KMS-11 (cell line): ENCODE measurements around the gene AADACL3.
"Not testable (repeated sequence)": the region's sequence is repeated elsewhere in the genome, so short reads cannot be mapped to it uniquely, and the experiment has no call there.

Source experiments
- H2AFZ ChIP-seq: fragments of 200-600 bp; sonication (generic); 2 replicates; pipeline ENCODE4 v1.6.1; 2016; ENCODE audit warnings: antibody characterized with exemption, mixed run types, low read depth
- H3K27ac ChIP-seq: fragments of 200-600 bp; sonication (generic); 2 replicates; pipeline ENCODE4 v1.6.1; 2016; ENCODE audit warnings: mild to moderate bottlenecking, mixed run types
- H3K27me3 ChIP-seq: fragments of 200-600 bp; sonication (generic); 2 replicates; pipeline ENCODE4 v1.6.1; 2017; ENCODE audit warnings: mild to moderate bottlenecking, low read depth, mixed run types, moderate library complexity; ENCODE audit not compliant: insufficient read depth
- H3K36me3 ChIP-seq: fragments of 200-600 bp; sonication (generic); 2 replicates; pipeline ENCODE4 v1.6.1; 2017; ENCODE audit warnings: mild to moderate bottlenecking, mixed run types; ENCODE audit not compliant: insufficient read depth
- H3K4me1 ChIP-seq: fragments of 200-600 bp; sonication (generic); 2 replicates; pipeline ENCODE4 v1.6.1; 2016; ENCODE audit warnings: mild to moderate bottlenecking, low read depth, mixed run types; ENCODE audit not compliant: poor library complexity, severe bottlenecking
- H3K4me2 ChIP-seq: fragments of 200-600 bp; sonication (generic); 2 replicates; pipeline ENCODE4 v1.7.0; 2016; ENCODE audit warnings: mild to moderate bottlenecking, mixed run types
- H3K4me3 ChIP-seq: fragments of 200-600 bp; sonication (generic); IDR thresholded peaks from 2 replicates; pipeline ENCODE4 v1.6.1; 2017; ENCODE audit warnings: low read depth, low read length, mixed read lengths; ENCODE audit not compliant: insufficient read depth
- H3K79me2 ChIP-seq: fragments of 200-600 bp; sonication (generic); 2 replicates; pipeline ENCODE4 v1.6.1; 2016; ENCODE audit warnings: low read depth, mixed run types; ENCODE audit not compliant: insufficient read depth
- H3K9ac ChIP-seq: fragments of 200-600 bp; sonication (generic); 2 replicates; pipeline ENCODE4 v1.6.1; 2016; ENCODE audit warnings: mild to moderate bottlenecking, mixed run types
- H4K20me1 ChIP-seq: fragments of 200-600 bp; sonication (generic); 2 replicates; pipeline ENCODE4 v1.6.1; 2016; ENCODE audit warnings: mild to moderate bottlenecking, mixed run types; ENCODE audit not compliant: insufficient read depth
- CTCF ChIP-seq: fragments of 200-600 bp; sonication (generic); conservative IDR thresholded peaks from 2 replicates; pipeline ENCODE4 v1.6.1; 2017; ENCODE audit warnings: low read depth, mild to moderate bottlenecking, antibody characterized with exemption, low read length, moderate library complexity, mixed read lengths

AADACL3 gene

GRCh38 chr1:12715896-12716437 lies at the start of gene AADACL3:
TSS of gene AADACL3 (plus strand) at chr1:12716110. CDS start at chr1:12716177, 67 bp downstream.
- 0 out of 2 replicates have a peak, but pooled peaks cover 5% of the 10 kb centered on the region for H3K27me3 ChIP-seq

GRCh38 chr1:12666141-12666735 lies 49.7 kb upstream of the AADACL3 start:
- no peak for TF ChIP-seq CTCF
- Histone ChIP-seq H3K4me1 (no peaks in the 10 kb centered on the region), H3K27me3 (no peaks in the 10 kb centered on the region), H3K4me3 (no peak overlapping the region), H2AFZ (no peak overlapping the region), H3K27ac (no peak overlapping the region), H3K9ac (no peak overlapping the region), H3K36me3 (no peaks in the 10 kb centered on the region), H4K20me1 (no peaks in the 10 kb centered on the region), H3K4me2 (no peak overlapping the region), H3K79me2 (no peaks in the 10 kb centered on the region)

More at GRCh38 chr1:12715896-12716437, at the start of gene AADACL3:
- Histone ChIP-seq H3K27ac (no peak within 1 kb of the TSS), H3K36me3 (no peaks in the 10 kb centered on the region), H3K4me2 (no peak within 1 kb of the TSS), H3K9ac (no peak within 1 kb of the TSS), H3K79me2 (no peaks in the 10 kb centered on the region), H2AFZ (no peak within 1 kb of the TSS), H4K20me1 (no peaks in the 10 kb centered on the region), H3K4me1 (no peaks in the 10 kb centered on the region), H3K4me3 (no peak within 1 kb of the TSS)
- TF ChIP-seq CTCF = no peak

GRCh38 chr1:12669529-12670068 lies 46.3 kb upstream of the AADACL3 start:
- Histone ChIP-seq H3K79me2 (no peaks in the 10 kb centered on the region), H3K27me3 (no peaks in the 10 kb centered on the region), H3K4me2 (no peak overlapping the region), H4K20me1 (no peaks in the 10 kb centered on the region), H3K36me3 (no peaks in the 10 kb centered on the region), H3K4me3 (no peak overlapping the region), H3K27ac (no peak overlapping the region), H3K4me1 (no peaks in the 10 kb centered on the region), H3K9ac (no peak overlapping the region), H2AFZ (no peak overlapping the region)
- no peak for TF ChIP-seq CTCF

GRCh38 chr1:12674358-12674757 lies 41.6 kb upstream of the AADACL3 start:
- H3K27me3 ChIP-seq = no peaks in the 10 kb centered on the region
- no peaks in the 10 kb centered on the region for H4K20me1 ChIP-seq
- no peak for TF ChIP-seq CTCF
- no peaks in the 10 kb centered on the region for H3K36me3 ChIP-seq
- no peak overlapping the region for H3K27ac ChIP-seq
- no peak overlapping the region for H3K4me2 ChIP-seq
- H3K4me1 ChIP-seq = no peaks in the 10 kb centered on the region
- no peak overlapping the region for H3K9ac ChIP-seq
- no peaks in the 10 kb centered on the region for H3K79me2 ChIP-seq
- H3K4me3 ChIP-seq = no peak overlapping the region
- H2AFZ ChIP-seq = no peak overlapping the region

GRCh38 chr1:12676122-12676521 lies 39.8 kb upstream of the AADACL3 start:
- H3K4me3 ChIP-seq, H3K4me1 ChIP-seq, H2AFZ ChIP-seq, H3K79me2 ChIP-seq, H3K4me2 ChIP-seq, H3K27ac ChIP-seq, H3K9ac ChIP-seq, H3K36me3 ChIP-seq, H3K27me3 ChIP-seq, H4K20me1 ChIP-seq: not testable (repeated sequence)
